ENCODE results near the gene NLK. TPM values are rescaled to one million over a fixed set of nuclear protein-coding genes. Genes with fewer than 3 reads are reported as not detected.

NLK gene
- total and polyA plus RNA-seq, 2 of the 13 experiments (the other 11 are each of a cell fraction or from before 2014, with no cell fraction given): 13.4 to 14.6 TPM

- POLR2A ChIA-PET: interaction anchor here (1.3 to 5.4 kb wide), 2 partner anchors 11 to 13 kb away, joined by 4 to 35 read pairs; partner anchors contain the start of gene NLK
- H3K79me2 ChIP-seq (ENCODE audit: insufficient read depth, low read length): peaks cover 31% of the 10 kb centered on the region
- no peaks in the 10 kb centered on the region for H3K27me3 ChIP-seq (ENCODE audit: control insufficient read depth in 1 of 2, insufficient read depth in 2 of 2, low read length in 2 of 2)
- in situ Hi-C loops (cut with HindIII; ENCODE audit: extremely low pct_ligation_motif_present, low pct_unique_long_range_greater_than_20kb) (no loop called here), intact Hi-C loops (cut with micrococcal nuclease; ENCODE audit: unreplicated experiment) (loop anchor here (10.0 kb wide), 1 partner anchor 51 kb away; no protein-coding TSS in a partner anchor)
- TF ChIP-seq ATM (IDR thresholded peaks at IDR 0.05; ENCODE audit: borderline replicate concordance) (no peak), NFIB (CRISPR knock-in tag; IDR thresholded peaks at IDR 0.05; ENCODE audit: borderline replicate concordance) (no peak), ATF3 (CRISPR knock-in tag; IDR thresholded peaks at IDR 0.05) (no peak), ZNF766 (CRISPR knock-in tag; IDR thresholded peaks at IDR 0.05; ENCODE audit: borderline replicate concordance) (no peak), U2AF1 (optimal IDR thresholded peaks at IDR 0.05; ENCODE audit: low read depth, low read length) (no peak), RXRA (CRISPR knock-in tag; IDR thresholded peaks at IDR 0.05) (no peak), ERF (CRISPR knock-in tag; IDR thresholded peaks at IDR 0.05) (no peak)
- TF ChIP-seq, protein P1, sequence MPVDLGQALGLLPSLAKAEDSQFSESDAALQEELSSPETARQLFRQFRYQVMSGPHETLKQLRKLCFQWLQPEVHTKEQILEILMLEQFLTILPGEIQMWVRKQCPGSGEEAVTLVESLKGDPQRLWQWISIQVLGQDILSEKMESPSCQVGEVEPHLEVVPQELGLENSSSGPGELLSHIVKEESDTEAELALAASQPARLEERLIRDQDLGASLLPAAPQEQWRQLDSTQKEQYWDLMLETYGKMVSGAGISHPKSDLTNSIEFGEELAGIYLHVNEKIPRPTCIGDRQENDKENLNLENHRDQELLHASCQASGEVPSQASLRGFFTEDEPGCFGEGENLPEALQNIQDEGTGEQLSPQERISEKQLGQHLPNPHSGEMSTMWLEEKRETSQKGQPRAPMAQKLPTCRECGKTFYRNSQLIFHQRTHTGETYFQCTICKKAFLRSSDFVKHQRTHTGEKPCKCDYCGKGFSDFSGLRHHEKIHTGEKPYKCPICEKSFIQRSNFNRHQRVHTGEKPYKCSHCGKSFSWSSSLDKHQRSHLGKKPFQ (CRISPR knock-in tag; IDR thresholded peaks at IDR 0.05; ENCODE audit: insufficient replicate concordance): no peak
- DNase-seq (ENCODE audit: low spot score) (no peak), ATAC-seq (no peak), FAIRE-seq (no peak)
- H3K27ac ChIP-seq (ENCODE audit: extremely low read length, insufficient read depth, low read length): no peak overlapping the region
- peaks cover 60% of the 10 kb centered on the region for H3K4me1 ChIP-seq (ENCODE audit: insufficient read depth, low read length)
- no peaks in the 10 kb centered on the region for H3K36me3 ChIP-seq (replicated peaks in 1 of 2; ENCODE audit: control insufficient read depth in 1 of 2, insufficient read depth in 2 of 2, low read length in 2 of 2)
- no peak overlapping the region for H2AFZ ChIP-seq (ENCODE audit: low read length)
- no peak overlapping the region for H3K9ac ChIP-seq (ENCODE audit: insufficient read depth, low read depth, low read length)
- H3K4me2 ChIP-seq (ENCODE audit: low read depth, low read length): peak overlapping the region; percentile 55; the same call in 1 of the 2 replicates
- CTCF ChIA-PET (ENCODE audit: low intra/inter-chr PET ratio, low total read pairs): no interaction called here
- H3K9me3 ChIP-seq (ENCODE audit: low read length): no peaks in the 10 kb centered on the region
- no TSS peak for BruUV-seq (replicated peaks)
- H4K20me1 ChIP-seq (ENCODE audit: insufficient read depth, low read length): peaks cover 6% of the 10 kb centered on the region; the same call in 1 of the 2 replicates
- 84% methylated on average over 2 of the region's 2 CpGs for WGBS (ENCODE audit: low lambda C conversion rate)
- no peak overlapping the region; a peak in 1 of 6 replicates for H3K4me3 ChIP-seq (replicated peaks in 1 of 3; ENCODE audit: insufficient read depth in 1 of 3, low read depth in 2 of 3, low read length in 3 of 3)
Observed at GRCh38 chr17:28053725-28054124, 11.2 kb downstream of the NLK start.
